Suppressor macrophage treated with lipopolysaccharide for 4 hours (primary cell): ENCODE results near the gene SYNJ2.

Experiments used
- DNase-seq: peaks from one replicate; pipeline ENCODE4 v3.0.0-alpha.2; 2020

SYNJ2 gene

DNA sequence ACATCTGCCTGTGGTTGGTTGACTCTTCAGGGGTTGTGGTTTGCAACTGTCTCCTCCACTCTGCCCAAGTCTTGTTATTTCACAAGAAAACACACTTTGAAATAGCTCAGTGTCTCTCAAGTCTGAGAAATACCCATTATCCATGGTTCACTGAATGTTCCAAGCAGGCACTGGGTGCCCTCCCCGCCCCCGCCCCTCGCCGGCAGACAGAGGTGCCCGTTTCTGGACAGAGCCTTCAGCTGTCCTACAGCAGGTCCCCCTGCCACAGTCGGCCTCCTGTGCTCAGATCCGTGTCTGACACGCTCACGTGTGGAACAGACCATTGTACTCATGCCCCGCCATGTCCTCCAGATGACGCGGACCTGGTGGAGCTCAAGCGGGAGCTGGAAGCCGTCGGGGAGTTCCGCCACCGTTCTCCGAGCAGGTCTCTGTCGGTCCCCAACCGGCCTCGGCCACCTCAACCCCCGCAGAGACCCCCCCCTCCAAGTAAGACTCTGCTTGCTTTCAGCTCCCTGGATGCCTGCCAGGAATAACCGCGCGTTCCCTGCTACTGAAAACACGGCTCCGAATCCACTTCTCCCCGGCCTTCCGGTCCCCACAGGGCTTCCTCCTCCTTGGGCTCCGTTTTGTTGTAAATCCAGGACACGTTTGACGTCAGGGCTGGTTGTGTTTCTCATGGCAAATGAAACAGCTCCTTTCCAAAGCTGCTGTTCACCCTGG, 105.0 kb downstream of the SYNJ2 start:
- peak; percentile 46 for DNase-seq

DNA sequence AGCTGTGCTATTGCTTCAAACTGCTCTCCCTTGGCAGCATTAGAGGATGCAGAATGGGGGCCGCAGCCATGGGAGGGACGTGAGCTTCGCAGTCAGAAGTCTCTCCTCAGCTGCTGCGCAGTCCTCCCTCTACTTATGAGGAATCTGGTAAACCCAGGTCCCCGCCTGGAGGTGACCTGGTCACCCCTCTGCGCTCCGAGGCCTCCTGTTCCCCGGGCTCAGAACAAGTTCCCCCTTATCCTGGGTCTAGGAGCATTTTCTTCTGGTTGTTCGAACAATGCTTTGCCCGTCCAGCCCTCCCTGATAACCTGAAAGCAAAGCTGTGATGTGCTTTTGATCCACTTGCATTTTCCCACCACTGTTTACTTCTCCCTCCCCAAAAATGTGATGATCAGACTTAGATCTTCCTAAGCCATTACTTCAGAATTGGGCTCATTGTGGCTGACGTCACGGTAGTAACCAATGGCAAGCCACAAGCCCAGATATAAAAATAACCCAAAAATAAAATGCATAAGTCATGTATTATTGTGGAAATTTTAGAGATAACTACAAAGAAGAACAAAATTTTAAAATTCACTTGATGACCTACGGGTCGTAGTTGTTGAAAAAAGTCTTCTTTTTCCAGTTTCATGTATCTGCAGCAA, 105.7 kb downstream of the SYNJ2 start:
- peak; percentile 21 for DNase-seq

DNA sequence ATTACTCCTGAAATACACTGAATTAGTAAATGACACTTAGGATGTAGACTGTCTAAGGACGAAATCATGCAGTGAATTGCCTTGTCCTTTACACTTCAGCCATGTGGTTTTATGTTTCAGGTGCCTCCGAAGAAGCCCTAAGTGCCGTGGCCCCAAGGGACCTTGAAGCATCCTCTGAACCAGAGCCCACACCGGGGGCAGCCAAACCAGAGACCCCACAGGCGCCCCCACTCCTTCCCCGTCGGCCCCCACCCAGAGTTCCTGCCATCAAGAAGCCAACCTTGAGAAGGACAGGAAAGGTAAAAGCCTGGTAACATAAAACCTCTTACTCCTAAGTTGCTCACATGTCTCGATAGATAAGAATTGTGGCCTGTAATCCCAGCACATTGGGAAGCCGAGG, 111.1 kb downstream of the SYNJ2 start:
- DNase-seq = no peak

DNA sequence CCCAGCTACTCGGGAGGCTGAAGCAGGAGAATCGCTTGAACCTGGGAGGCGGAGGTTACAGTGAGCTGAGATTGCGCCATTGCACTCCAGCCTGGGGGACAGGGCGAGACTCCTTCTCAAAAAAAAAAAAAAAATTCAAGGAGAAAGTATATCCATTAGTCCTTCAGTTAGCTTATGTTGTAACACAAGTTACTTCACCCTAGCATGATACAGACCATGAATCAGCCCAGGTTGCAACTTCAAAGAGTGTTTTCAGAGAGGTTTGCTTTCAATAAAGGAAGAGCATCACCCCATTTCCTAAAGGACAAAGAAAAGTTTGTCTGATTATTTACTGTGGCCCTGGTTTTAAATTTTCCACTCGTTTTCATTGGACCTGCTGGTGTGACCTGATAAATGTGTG, 113.4 kb downstream of the SYNJ2 start:
- no peak for DNase-seq

DNA sequence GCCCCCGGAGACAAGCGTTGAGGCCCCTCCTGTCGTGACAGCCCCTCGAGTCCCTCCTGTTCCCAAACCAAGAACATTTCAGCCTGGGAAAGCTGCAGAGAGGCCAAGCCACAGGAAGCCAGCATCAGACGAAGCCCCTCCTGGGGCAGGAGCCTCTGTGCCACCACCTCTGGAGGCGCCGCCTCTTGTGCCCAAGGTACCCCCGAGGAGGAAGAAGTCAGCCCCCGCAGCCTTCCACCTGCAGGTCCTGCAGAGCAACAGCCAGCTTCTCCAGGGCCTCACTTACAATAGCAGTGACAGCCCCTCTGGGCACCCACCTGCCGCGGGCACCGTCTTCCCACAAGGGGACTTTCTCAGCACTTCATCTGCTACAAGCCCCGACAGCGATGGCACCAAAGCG, 114.0 kb downstream of the SYNJ2 start:
- no peak for DNase-seq

DNA sequence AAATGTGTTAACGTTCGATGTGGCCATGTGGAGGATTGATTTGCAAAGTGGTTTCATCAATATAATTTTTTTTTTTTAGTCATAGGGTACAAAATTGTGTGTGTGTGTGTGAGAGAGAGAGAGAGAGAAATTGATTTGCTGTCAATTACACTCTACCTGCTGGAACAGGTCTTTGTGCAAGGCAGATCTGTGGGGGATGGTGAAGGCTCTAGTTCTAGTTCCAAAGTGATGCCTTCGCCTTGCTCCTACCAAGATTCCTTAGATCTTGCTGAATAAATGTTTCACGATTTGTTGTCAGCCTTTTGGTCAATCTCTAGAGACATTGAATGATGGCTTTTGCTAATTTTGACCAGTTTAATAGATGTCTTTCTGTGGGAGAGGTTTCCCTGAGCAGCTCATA, 121.6 kb downstream of the SYNJ2 start:
- DNase-seq = no peak

DNA sequence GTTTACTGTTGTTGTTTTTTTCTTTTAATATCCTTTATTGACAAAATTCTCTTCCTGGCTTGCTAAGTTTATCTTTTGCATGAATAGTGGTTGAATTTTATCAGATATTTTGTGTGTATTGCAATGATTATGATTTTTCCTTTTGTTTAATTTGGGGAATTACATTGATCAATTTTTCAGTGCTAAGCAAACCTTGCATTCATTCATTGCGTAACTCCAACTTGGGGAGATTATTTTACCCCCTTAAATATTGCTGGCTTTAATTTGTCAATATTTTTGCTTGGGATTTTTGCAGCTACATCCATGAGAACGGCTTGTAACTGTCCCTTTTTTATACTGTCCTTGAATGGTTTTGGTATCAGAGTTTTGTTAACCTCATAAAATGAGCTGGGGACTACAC, 123.0 kb downstream of the SYNJ2 start:
- DNase-seq = no peak

DNA sequence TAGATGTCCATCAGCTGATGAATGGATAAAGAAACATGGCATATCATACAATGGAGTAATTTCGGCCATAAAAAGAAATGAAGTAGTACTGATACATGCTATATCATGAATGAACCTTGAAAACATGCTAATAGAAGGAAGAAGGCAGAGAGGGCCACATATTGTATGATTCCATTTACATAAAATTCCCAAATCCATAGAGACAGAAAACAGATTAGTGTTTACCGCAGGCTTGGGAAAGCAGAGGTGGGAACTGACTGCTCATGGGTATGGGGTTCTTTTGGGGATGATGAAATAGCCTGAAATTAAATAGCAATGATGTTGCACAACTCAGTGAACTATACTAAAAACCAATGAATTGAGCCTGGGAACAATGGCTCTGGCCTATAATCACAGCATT, 128.1 kb downstream of the SYNJ2 start:
- no peak for DNase-seq

DNA sequence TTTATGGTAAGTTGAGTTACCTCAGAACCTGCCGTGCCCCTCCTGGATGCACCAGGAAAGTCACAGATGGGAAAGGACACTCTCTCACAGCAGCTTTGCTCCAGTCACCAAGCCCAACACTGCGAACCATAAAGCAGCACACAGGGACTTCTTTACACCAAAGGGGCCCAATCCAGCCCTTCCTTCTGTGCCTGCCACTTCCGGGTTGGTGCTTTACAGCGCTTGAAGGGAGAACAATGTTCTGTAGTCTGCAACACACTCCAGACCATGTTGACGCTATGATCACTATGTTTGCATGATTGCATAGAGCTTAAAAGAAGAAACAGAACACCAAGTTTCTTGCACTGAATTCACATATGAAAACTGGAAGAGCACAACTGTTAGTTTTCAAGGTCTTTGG, 129.3 kb downstream of the SYNJ2 start:
- DNase-seq = no peak

DNA sequence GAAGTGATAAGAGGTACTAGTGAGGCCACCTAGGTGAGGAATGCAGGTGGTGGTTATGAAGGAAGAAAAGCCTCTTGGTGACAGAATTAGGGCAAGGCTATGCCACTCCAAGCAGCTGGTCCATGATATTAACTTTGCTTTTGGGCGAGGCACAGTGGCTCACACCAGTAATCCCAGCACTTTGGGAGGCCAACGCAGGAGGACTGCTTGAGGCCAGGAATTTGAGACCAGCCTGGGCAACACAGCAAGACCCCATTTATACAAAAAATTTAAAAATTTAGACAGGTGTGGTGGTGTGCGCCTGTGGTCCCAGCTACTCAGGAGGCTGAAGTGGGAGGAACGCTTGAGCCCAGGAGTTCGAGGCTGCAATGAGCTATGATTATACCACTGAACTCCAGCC, 130.3 kb downstream of the SYNJ2 start:
- DNase-seq = no peak

DNA sequence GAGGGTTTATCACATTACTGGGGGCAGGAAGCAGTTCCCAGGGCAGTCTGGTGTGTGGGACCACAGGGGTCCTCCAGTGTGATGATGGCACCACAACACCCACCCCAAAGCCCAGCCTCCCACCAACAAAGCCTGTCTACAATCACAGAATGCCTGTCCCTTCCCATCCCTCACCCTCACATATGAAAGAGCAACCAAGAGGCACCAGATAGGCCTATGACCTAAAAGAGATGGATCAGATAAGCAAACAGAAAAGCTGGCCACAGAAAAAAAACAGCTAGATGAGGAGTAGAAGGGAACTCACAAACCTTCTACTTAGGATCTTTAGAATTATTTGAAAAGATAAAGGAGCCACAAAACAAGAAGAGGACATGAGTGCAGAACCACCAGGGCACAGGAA, 132.1 kb downstream of the SYNJ2 start:
- no peak for DNase-seq

DNA sequence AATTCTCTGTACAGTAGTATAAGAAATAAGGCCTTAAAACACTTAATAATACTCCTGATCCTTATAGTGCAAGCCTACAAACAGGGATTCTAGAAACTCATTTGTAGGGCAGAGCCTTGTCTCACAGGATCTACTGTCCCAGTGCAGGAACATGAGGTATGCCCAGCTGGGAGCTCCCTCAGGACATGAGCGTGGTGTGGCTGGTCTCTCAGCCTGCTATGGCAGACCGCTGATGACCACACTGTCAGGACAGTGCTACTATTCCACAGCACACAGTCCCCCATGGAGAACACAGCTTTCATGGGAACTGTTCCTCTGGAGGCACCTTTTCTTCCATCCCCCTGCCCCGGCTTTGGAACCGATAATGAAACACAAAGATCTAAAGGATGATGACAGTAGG, 133.4 kb downstream of the SYNJ2 start:
- no peak for DNase-seq

DNA sequence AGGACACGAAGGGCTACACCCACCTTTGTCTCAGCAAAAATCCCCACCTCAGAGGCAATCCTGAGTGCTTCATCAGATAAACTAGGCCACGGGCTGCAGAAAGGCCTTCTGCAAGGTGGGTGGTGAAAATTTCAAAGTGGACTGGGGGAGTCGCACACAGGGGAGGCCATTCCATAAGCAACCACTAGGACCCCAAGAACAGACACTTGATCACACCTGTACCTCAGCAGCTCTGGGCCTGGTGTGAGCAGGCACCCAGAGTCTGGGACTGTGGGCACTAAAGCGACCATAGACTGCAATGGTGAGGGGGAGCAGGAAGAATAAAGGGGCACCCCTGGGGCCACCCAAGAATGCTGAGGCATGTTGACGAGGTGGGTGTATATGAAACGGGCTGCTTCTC, 133.8 kb downstream of the SYNJ2 start:
- DNase-seq = no peak

DNA sequence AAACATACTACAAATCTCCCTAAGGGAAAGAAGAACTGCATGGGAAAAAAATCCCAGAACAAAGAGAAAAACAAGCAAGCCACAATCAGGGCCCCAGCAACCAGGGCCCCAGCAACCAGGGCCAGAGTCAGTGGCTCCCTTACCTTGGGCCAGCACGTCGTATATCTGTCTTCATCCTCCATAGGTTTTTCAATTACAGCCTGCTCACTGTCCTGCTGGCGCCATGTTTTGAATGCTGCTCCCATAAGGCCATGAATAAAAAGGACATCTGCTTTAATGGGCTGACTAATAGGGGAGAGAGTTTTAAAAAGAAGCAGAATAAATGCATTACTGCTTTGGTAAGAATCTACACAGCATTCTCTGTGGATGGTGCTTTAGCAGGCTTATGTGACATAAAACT, 137.2 kb downstream of the SYNJ2 start:
- no peak for DNase-seq

DNA sequence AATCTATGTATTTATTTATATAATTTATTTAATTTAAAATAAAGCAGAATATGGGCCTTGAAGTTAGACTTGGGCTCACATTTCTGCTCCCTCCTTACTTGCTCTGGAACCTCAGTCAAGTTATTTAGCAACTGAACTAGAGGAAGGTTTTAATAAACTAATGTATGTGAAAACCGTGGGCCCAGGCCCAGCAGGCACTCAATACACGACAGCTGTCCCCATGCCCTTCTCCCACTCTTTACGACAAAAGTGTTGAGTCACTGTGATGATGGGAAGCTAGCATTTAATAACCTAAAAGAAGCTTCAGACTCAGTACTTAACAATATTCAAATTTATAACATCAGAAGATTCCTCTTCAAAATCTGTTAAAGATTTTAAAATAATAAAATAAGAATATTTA, 139.7 kb downstream of the SYNJ2 start:
- DNase-seq = peak; percentile 2

DNA sequence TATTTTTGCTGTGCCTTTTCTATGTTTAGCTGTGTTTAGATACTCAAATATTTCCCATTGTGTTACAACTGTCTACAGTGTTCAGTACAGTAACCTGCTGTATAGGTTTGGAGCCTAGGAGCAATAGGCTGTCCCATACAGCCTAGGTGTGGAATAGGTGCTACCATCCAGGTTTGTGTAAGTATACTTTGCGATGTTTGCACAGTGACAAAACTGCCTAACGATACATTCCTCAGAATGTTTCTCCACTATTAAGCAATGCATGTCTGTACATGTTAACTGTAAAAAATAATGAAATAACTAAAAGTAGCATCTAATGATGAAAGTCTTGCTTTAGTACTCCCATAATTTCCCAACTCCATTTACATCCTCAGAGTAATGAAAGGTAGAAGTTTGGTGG, 140.4 kb downstream of the SYNJ2 start:
- DNase-seq = no peak

DNA sequence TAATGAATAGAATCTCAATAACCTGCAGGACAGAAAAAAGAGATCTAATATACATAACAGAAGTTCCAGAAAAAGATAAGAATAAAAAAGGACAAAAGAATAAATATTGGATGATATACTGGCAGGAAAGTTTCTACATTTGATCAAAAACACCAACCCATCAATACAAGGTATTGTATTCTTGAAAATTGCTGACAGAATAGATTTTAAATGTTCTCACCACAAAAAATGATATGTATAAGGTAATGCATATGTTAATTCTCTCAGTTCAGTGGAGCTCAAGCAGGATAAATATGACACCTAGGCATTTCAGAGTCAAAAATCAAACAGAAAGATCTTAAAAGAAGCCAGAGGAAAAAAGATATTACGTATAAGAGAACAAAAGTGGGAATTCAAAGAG, 142.6 kb downstream of the SYNJ2 start:
- no peak for DNase-seq

DNA sequence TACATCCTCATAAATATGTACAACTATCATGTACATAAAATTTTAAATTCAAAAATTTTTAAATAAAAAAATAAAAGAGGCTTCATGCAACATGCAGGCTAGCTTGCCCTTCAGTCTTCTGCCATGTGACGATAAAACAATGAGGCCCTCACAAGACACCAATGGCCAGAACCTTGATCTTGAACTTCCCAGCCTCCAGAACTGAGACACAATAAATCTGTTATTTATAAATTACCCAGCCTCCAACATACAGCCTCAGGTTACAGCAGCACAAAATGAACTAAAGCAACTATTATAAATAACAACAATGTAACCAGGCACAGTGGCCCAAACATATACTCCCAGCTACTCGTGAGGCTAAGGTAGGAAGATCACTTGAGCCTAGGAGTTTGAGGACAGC, 143.6 kb downstream of the SYNJ2 start:
- no peak for DNase-seq

DNA sequence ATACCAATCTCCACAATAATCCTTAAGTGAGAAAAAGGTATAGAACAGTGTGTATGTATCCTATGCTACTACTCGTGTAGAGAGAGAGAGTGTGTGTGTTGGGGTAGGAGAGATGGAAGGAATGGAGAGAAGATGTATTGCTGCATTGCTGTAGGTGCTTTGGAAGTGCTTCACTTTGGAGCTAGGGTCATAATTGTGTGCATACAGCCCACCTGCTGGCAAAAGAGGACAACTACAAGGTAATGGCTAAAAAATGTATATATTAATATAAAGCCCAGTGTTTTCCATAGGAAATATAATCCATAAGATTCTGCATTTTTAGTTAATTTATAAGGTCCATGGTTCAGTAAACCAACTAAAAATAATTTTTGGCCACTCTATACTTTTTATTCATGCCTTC, 150.3 kb downstream of the SYNJ2 start:
- DNase-seq = peak; percentile 11

DNA sequence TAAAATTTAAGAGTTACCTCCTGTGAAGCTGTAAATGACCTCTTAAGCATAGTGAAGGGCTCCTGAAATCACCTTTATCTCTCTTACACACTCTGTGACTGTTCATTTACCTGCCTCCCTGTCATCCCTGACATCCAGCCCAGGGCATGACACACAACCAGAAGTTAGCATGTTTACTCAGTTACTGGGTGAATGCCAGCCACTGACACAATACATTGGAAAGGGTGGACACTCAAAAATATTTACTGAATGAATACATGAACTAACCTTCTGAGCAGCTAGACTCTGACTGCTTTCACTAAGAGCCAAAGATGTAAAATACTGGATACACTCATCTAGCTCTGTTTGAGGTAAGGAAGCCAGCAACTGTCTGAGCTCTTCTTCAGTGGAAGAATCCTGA, 161.1 kb downstream of the SYNJ2 start:
- DNase-seq = no peak

DNA sequence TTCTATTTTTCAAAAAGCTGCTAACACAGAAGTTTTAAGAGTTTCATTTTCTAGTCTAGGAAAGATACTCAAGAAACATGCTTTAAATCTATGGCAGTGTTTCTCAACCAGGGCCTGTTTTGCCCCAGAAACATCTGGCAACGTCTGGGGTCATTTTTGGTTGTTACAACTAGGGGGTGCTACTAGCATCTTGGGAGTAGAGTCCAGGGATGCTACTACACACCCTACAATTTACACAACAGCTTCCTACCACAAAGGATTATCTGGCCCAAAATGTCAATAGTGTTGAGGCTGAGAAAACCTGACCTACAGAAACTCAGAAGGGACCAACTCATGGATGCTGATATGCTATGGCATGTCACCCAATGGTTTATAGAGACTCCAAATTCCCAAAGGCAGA, 162.0 kb downstream of the SYNJ2 start:
- DNase-seq = peak; percentile 25
